Endothelial cell (in vitro differentiated cells): ENCODE results near the gene PHKG2. TPM values are rescaled to one million over a fixed set of nuclear protein-coding genes. Genes with fewer than 3 reads are reported as not detected.

Experiments
- DNase-seq: peaks from one replicate; pipeline ENCODE4 v3.0.0; 2021; ENCODE audit warnings: low spot score
- H3K27ac Mint-ChIP-seq: one replicate; pipeline ENCODE4 v1.8.0; 2021; ENCODE audit warnings: mixed read lengths, inconsistent platforms; ENCODE audit not compliant: unreplicated experiment
- H3K27me3 Mint-ChIP-seq: one replicate; pipeline ENCODE4 v1.8.0; 2021; ENCODE audit warnings: mild to moderate bottlenecking, moderate library complexity, mixed read lengths, inconsistent platforms; ENCODE audit not compliant: unreplicated experiment
- H3K36me3 Mint-ChIP-seq: one replicate; pipeline ENCODE4 v1.8.0; 2021; ENCODE audit warnings: mild to moderate bottlenecking, low read depth, mixed read lengths, inconsistent platforms; ENCODE audit not compliant: unreplicated experiment
- H3K4me1 Mint-ChIP-seq: one replicate; pipeline ENCODE4 v1.8.0; 2021; ENCODE audit warnings: mild to moderate bottlenecking, mixed read lengths, inconsistent platforms; ENCODE audit not compliant: unreplicated experiment
- H3K4me3 Mint-ChIP-seq: one replicate; pipeline ENCODE4 v1.8.0; 2021; ENCODE audit warnings: mild to moderate bottlenecking, mixed read lengths, inconsistent platforms; ENCODE audit not compliant: unreplicated experiment
- H3K9me3 Mint-ChIP-seq: one replicate; pipeline ENCODE4 v1.8.0; 2021; ENCODE audit warnings: mixed read lengths, inconsistent platforms; ENCODE audit not compliant: unreplicated experiment
- total RNA-seq: library from RNA; stranded (reverse); fragmentation: NEBNext Ultra II Directional; extraction: Animal tissue kit (Norgen Biotek cat#: 25700); gene quantifications from one replicate; pipeline ENCODE4 v1.2.1, GENCODE V29; 2021; ENCODE audit not compliant: unreplicated experiment
- TF ChIP-seq, protein P1 (sequence below): fragments of 200-600 bp; sonication (generic); IDR thresholded peaks from one replicate; pipeline ENCODE4 v1.5.0; 2021; ENCODE audit warnings: antibody characterized with exemption; ENCODE audit not compliant: unreplicated experiment

PHKG2 gene
- total RNA-seq, 1 donor from 2014 or later: 27.5 TPM

DNA sequence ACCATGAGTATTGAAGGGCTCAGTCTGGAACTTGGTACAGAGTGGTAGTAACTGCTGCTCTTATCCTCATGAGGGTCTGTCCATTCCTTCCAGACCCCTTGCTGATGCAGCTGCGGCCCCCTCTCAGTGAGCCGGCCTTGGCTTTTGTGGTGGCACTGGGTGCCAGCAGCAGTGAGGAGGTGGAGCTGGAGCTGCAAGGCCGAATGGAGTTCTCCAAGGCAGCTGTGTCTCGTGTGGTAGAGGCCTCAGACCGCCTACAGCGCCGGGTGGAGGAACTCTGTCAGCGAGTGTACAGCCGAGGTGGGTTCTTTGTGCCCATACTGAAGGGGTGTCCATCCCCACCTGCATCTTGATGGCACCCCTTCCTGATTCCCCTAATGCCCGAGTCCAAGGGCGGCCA lies 15.9 kb downstream of the PHKG2 start:
- Mint-ChIP-seq H3K4me1 (peaks cover 21% of the 10 kb centered on the region), H3K36me3 (peaks cover 56% of the 10 kb centered on the region), H3K9me3 (no peaks in the 10 kb centered on the region), H3K27ac (no peak overlapping the region), H3K4me3 (peak overlapping the region; percentile 95), H3K27me3 (peaks cover 19% of the 10 kb centered on the region)
- DNase-seq: no peak
- TF ChIP-seq, protein P1, sequence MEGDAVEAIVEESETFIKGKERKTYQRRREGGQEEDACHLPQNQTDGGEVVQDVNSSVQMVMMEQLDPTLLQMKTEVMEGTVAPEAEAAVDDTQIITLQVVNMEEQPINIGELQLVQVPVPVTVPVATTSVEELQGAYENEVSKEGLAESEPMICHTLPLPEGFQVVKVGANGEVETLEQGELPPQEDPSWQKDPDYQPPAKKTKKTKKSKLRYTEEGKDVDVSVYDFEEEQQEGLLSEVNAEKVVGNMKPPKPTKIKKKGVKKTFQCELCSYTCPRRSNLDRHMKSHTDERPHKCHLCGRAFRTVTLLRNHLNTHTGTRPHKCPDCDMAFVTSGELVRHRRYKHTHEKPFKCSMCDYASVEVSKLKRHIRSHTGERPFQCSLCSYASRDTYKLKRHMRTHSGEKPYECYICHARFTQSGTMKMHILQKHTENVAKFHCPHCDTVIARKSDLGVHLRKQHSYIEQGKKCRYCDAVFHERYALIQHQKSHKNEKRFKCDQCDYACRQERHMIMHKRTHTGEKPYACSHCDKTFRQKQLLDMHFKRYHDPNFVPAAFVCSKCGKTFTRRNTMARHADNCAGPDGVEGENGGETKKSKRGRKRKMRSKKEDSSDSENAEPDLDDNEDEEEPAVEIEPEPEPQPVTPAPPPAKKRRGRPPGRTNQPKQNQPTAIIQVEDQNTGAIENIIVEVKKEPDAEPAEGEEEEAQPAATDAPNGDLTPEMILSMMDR: no peak

DNA sequence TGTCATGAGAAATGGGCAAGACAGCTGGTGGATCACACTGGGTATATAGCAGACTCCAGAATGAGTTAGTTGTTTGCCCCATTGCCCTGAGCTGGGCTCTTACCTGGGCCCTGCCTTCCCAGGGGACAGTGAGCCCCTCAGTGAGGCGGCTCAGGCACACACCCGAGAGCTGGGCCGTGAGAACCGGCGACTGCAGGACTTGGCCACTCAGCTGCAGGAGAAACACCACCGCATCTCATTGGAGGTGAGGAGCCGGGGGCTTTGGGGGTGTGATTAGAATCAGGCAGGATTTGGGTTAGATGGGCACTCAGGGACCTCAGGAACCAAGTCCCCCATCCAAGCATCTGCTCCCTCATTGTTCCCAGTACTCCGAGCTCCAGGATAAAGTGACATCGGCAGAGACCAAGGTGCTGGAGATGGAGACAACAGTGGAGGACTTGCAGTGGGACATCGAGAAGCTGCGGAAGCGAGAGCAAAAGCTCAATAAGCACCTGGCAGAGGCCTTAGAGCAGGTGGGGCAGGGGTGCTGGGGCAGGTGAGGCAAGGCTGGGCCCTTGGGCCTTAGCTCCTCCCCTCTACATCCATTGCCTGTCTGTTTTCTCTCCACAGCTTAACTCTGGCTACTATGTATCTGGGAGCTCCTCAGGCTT lies 16.7 kb downstream of the PHKG2 start:
- H3K36me3 Mint-ChIP-seq: peaks cover 63% of the 10 kb centered on the region

DNA sequence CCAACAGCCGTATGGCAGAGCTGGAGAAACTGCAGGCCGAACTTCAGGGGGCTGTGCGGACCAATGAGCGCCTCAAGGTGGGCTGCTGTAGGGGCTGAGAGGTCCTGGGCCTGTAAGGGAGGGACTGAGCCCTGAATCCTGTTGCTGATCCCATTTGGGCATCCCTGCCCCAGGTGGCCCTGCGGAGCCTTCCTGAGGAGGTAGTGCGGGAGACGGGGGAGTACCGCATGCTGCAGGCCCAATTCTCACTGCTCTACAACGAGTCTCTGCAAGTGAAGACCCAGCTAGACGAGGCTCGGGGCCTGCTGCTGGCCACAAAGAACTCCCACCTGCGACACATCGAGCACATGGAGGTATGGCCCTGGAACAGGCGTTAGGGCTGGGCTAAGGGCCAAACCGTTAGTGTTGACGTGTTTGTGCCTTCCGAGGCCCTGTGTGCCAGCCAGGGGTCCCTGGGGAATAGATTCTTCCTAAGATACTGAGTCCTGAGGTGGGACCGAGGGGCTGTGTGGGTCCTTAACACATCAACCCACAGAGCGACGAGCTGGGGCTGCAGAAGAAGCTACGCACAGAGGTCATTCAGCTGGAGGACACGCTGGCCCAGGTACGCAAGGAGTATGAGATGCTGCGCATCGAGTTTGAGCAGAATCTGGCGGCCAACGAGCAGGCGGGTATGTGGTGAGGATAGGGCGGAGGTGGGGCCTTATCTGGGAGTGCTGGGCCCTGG lies 18.1 kb downstream of the PHKG2 start:
- Mint-ChIP-seq H3K9me3 (no peaks in the 10 kb centered on the region), H3K4me3 (peak overlapping the region; percentile 53), H3K36me3 (peaks cover 65% of the 10 kb centered on the region), H3K4me1 (peaks cover 12% of the 10 kb centered on the region), H3K27me3 (peaks cover 10% of the 10 kb centered on the region), H3K27ac (peak overlapping the region; percentile 57)
- DNase-seq: no peak
- TF ChIP-seq, protein P1: no peak

More for the DNA sequence above, 16.7 kb downstream of the PHKG2 start:
- Mint-ChIP-seq H3K27me3 (peaks cover 19% of the 10 kb centered on the region), H3K4me3 (no peak overlapping the region), H3K9me3 (no peaks in the 10 kb centered on the region), H3K4me1 (peaks cover 21% of the 10 kb centered on the region), H3K27ac (no peak overlapping the region)
- TF ChIP-seq, protein P1: no peak
- no peak for DNase-seq

DNA sequence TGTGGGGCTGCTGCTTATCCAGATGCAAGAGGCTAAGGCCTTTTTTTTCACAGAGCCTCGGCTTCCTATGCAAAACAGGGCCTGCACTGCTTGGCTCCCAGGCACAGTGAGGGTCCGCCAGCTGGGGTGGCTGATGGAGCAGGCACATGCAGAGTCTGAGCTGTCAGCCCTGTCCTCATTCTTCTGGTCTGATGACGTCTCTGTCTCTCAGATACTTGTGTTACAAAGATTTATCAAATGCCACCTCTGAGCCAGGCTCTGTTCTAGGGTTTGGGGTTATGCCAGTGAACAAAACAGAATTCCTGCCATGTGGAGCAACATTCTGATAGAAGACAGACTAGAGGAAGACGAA lies 18.7 kb downstream of the PHKG2 start:
- peaks cover 69% of the 10 kb centered on the region for H3K36me3 Mint-ChIP-seq
- no peak overlapping the region for H3K27ac Mint-ChIP-seq
- no peak for DNase-seq
- H3K4me1 Mint-ChIP-seq: peaks cover 12% of the 10 kb centered on the region
- H3K4me3 Mint-ChIP-seq: peak overlapping the region; percentile 24
- TF ChIP-seq, protein P1: no peak
- H3K9me3 Mint-ChIP-seq: no peaks in the 10 kb centered on the region
- peaks cover 10% of the 10 kb centered on the region for H3K27me3 Mint-ChIP-seq
